HEK293 (cell line): ENCODE results near the gene FLT3LG.

Experiments
- EGR2 ChIP-seq: fragments of 450-650 bp; formaldehyde crosslinking; IDR thresholded peaks from 2 replicates; pipeline ENCODE4 v1.5.1; 2016; ENCODE audit warnings: low read depth, missing biosample characterization, missing genetic modification characterization
- GLI2 ChIP-seq: fragments of 450-650 bp; formaldehyde crosslinking; IDR thresholded peaks from 2 replicates; pipeline ENCODE4; 2017; ENCODE audit warnings: missing biosample characterization, missing genetic modification characterization, low read depth, borderline replicate concordance
- GLI4 ChIP-seq: fragments of 450-650 bp; formaldehyde crosslinking; IDR thresholded peaks from 2 replicates; pipeline ENCODE4 v1.5.1; 2016; ENCODE audit warnings: missing biosample characterization, missing genetic modification characterization
- HOXA7 ChIP-seq: sonication (generic); formaldehyde crosslinking; IDR thresholded peaks from 2 replicates; pipeline ENCODE4 v1.8.1; 2022; ENCODE audit warnings: missing genetic modification reagents, borderline replicate concordance
- IKZF3 ChIP-seq: fragments of 450-650 bp; IDR thresholded peaks from 2 replicates; pipeline ENCODE4 v1.5.0; 2018; ENCODE audit warnings: missing biosample characterization, mild to moderate bottlenecking, missing genetic modification characterization, moderate library complexity
- SETDB1 ChIP-seq: IDR thresholded peaks from one replicate; pipeline ENCODE4 v1.6.1; 2017; ENCODE audit warnings: mild to moderate bottlenecking, low read length, moderate library complexity, mixed read lengths; ENCODE audit not compliant: insufficient read length
- SP2 ChIP-seq: fragments of 450-650 bp; formaldehyde crosslinking; IDR thresholded peaks from 2 replicates; pipeline ENCODE4 v1.5.1; 2016; ENCODE audit warnings: missing biosample characterization, missing genetic modification characterization
- WT1 ChIP-seq: fragments of 450-650 bp; formaldehyde crosslinking; IDR thresholded peaks from 2 replicates; pipeline ENCODE4 v1.5.1; 2016; ENCODE audit warnings: missing biosample characterization, missing genetic modification characterization
- ZBTB1 ChIP-seq: fragments of 450-650 bp; formaldehyde crosslinking; IDR thresholded peaks from 2 replicates; pipeline ENCODE4 v1.5.1; 2016; ENCODE audit warnings: missing biosample characterization, missing genetic modification characterization
- ZFHX2 ChIP-seq: fragments of 450-650 bp; formaldehyde crosslinking; conservative IDR thresholded peaks from 2 replicates; pipeline ENCODE4 v1.5.1; 2016; ENCODE audit warnings: missing biosample characterization, missing genetic modification characterization
- ZFP3 ChIP-seq: fragments of 450-650 bp; formaldehyde crosslinking; IDR thresholded peaks from 2 replicates; pipeline ENCODE4 v1.5.1; 2016; ENCODE audit warnings: low read depth, missing biosample characterization, missing genetic modification characterization
- ZIC2 ChIP-seq: fragments of 450-650 bp; formaldehyde crosslinking; IDR thresholded peaks from 2 replicates; pipeline ENCODE4 v1.5.1; 2016; ENCODE audit warnings: missing biosample characterization, missing genetic modification characterization
- ZNF10 ChIP-seq: fragments of 450-650 bp; formaldehyde crosslinking; IDR thresholded peaks from 2 replicates; pipeline ENCODE4 v1.5.1; 2017; ENCODE audit warnings: missing biosample characterization, missing genetic modification characterization
- ZNF121 ChIP-seq: fragments of 450-650 bp; formaldehyde crosslinking; IDR thresholded peaks from 2 replicates; pipeline ENCODE4 v1.5.1; 2016; ENCODE audit warnings: missing biosample characterization, missing genetic modification characterization
- ZNF132 ChIP-seq: fragments of 450-650 bp; formaldehyde crosslinking; IDR thresholded peaks from 2 replicates; pipeline ENCODE4 v1.5.1; 2017; ENCODE audit warnings: missing biosample characterization, missing genetic modification characterization, borderline replicate concordance
- ZNF184 ChIP-seq: fragments of 450-650 bp; IDR thresholded peaks from 2 replicates; pipeline ENCODE4 v1.5.1; 2018; ENCODE audit warnings: missing biosample characterization, mild to moderate bottlenecking, missing genetic modification characterization
- ZNF214 ChIP-seq: fragments of 450-650 bp; formaldehyde crosslinking; IDR thresholded peaks from 2 replicates; pipeline ENCODE4 v1.5.1; 2017; ENCODE audit warnings: missing biosample characterization, mild to moderate bottlenecking, missing genetic modification characterization, borderline replicate concordance
- ZNF221 ChIP-seq: fragments of 450-650 bp; formaldehyde crosslinking; IDR thresholded peaks from 2 replicates; pipeline ENCODE4 v1.5.1; 2017; ENCODE audit warnings: missing biosample characterization, missing genetic modification characterization, borderline replicate concordance
- ZNF521 ChIP-seq: fragments of 450-650 bp; formaldehyde crosslinking; IDR thresholded peaks from 2 replicates; pipeline ENCODE4 v1.5.1; 2017; ENCODE audit warnings: missing biosample characterization, mild to moderate bottlenecking, missing genetic modification characterization
- ZNF548 ChIP-seq: fragments of 450-650 bp; formaldehyde crosslinking; IDR thresholded peaks from 2 replicates; pipeline ENCODE4 v1.5.1; 2016; ENCODE audit warnings: missing biosample characterization, missing genetic modification characterization
- ZNF571 ChIP-seq: fragments of 450-650 bp; formaldehyde crosslinking; IDR thresholded peaks from 2 replicates; pipeline ENCODE4 v1.5.0; 2017; ENCODE audit warnings: missing biosample characterization, missing genetic modification characterization
- ZNF585B ChIP-seq: fragments of 450-650 bp; formaldehyde crosslinking; IDR thresholded peaks from 2 replicates; pipeline ENCODE4 v1.5.1; 2016; ENCODE audit warnings: missing biosample characterization, missing genetic modification characterization
- ZNF658 ChIP-seq: fragments of 450-650 bp; formaldehyde crosslinking; IDR thresholded peaks from 2 replicates; pipeline ENCODE4; 2016; ENCODE audit warnings: missing biosample characterization, missing genetic modification characterization
- ZNF677 ChIP-seq: fragments of 450-650 bp; IDR thresholded peaks from 2 replicates; pipeline ENCODE4 v1.5.0; 2018; ENCODE audit warnings: missing biosample characterization, mild to moderate bottlenecking, missing genetic modification characterization, moderate library complexity
- ZNF707 ChIP-seq: fragments of 450-650 bp; formaldehyde crosslinking; IDR thresholded peaks from 2 replicates; pipeline ENCODE4 v1.5.1; 2016; ENCODE audit warnings: missing biosample characterization, missing genetic modification characterization
- ZNF777 ChIP-seq: fragments of 450-650 bp; formaldehyde crosslinking; IDR thresholded peaks from 2 replicates; pipeline ENCODE4 v1.5.1; 2017; ENCODE audit warnings: missing biosample characterization, missing genetic modification characterization, borderline replicate concordance
- ZNF791 ChIP-seq: fragments of 450-650 bp; formaldehyde crosslinking; IDR thresholded peaks from 2 replicates; pipeline ENCODE4 v1.5.1; 2016; ENCODE audit warnings: missing biosample characterization, missing genetic modification characterization
- ZSCAN16 ChIP-seq: fragments of 450-650 bp; formaldehyde crosslinking; IDR thresholded peaks from 2 replicates; pipeline ENCODE4 v1.5.1; 2016; ENCODE audit warnings: missing biosample characterization, missing genetic modification characterization
- TF ChIP-seq, protein P1 (sequence below): fragments of 450-650 bp; formaldehyde crosslinking; IDR thresholded peaks from 2 replicates; pipeline ENCODE4 v1.5.1; 2016; ENCODE audit warnings: missing biosample characterization, missing genetic modification characterization
- TF ChIP-seq, protein P2 (sequence below): fragments of 450-650 bp; IDR thresholded peaks from 2 replicates; pipeline ENCODE4 v1.5.1; 2018; ENCODE audit warnings: missing biosample characterization, mild to moderate bottlenecking, missing genetic modification characterization
- TF ChIP-seq, protein P3 (sequence below): fragments of 450-650 bp; formaldehyde crosslinking; IDR thresholded peaks from 2 replicates; pipeline ENCODE4 v1.5.1; 2016; ENCODE audit warnings: missing biosample characterization, missing genetic modification characterization
- TF ChIP-seq, protein P4 (sequence below): fragments of 450-650 bp; formaldehyde crosslinking; IDR thresholded peaks from 2 replicates; pipeline ENCODE4 v1.5.1; 2016; ENCODE audit warnings: missing biosample characterization, missing genetic modification characterization
- TF ChIP-seq, protein P5 (sequence below): fragments of 450-650 bp; formaldehyde crosslinking; IDR thresholded peaks from 2 replicates; pipeline ENCODE4 v1.5.1; 2016; ENCODE audit warnings: missing biosample characterization, missing genetic modification characterization, low read depth
- TF ChIP-seq, protein P6 (sequence below): fragments of 450-650 bp; formaldehyde crosslinking; IDR thresholded peaks from 2 replicates; pipeline ENCODE4 v1.5.1; 2016; ENCODE audit warnings: missing biosample characterization, missing genetic modification characterization

The FLT3LG gene

DNA sequence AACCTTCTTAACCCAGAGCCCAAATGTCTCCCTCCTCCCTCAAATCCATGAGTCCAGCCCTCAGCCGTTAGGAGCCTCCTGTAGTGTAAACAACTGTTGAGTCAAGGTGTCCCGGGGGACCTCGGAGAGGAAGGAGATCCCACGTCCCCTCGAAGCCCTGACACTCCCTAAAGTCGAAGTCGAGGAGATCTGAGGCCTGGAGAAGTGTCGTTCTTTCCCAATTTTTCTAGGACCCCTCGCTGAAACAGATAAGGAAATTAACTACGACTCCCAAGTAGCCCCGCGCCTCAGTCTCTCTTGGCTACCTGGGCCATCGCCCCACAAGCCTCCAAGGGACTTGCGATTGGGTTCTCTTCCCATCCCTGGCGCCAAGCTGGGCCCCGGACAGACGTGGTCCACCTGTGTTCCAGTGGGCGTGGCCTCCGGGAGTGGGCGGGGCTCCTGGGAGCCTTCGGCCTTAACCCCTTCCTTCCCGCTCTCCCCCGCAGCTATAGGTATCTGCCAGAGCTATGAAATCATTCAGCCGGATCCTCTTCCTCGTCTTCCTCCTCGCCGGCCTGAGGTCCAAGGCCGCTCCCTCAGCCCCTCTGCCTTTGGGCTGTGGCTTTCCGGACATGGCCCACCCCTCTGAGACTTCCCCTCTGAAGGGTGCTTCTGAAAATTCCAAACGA lies 48.0 kb upstream of the FLT3LG start (continued):
- no peak for TF ChIP-seq ZSCAN16 (tag by site-specific recombination)
- peak; percentile 72 for TF ChIP-seq WT1 (tag by site-specific recombination)
- no peak for TF ChIP-seq ZNF184 (tag by site-specific recombination)
- TF ChIP-seq, protein P1, sequence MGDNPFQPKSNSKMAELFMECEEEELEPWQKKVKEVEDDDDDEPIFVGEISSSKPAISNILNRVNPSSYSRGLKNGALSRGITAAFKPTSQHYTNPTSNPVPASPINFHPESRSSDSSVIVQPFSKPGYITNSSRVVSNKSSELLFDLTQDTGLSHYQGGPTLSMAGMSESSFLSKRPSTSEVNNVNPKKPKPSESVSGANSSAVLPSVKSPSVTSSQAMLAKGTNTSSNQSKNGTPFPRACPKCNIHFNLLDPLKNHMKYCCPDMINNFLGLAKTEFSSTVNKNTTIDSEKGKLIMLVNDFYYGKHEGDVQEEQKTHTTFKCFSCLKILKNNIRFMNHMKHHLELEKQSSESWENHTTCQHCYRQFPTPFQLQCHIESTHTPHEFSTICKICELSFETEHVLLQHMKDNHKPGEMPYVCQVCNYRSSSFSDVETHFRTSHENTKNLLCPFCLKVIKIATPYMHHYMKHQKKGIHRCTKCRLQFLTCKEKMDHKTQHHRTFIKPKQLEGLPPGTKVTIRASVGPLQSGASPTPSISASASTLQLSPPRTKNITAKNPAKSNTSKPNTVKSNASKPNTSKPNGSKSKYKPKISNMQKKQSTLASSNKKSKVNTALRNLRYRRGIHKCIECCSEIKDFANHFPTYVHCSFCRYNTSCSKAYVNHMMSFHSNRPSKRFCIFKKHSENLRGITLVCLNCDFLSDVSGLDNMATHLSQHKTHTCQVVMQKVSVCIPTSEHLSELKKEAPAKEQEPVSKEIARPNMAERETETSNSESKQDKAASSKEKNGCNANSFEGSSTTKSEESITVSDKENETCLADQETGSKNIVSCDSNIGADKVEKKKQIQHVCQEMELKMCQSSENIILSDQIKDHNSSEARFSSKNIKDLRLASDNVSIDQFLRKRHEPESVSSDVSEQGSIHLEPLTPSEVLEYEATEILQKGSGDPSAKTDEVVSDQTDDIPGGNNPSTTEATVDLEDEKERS (tag by site-specific recombination): no peak
- peak; percentile 37; the same call in 1 of the 2 replicates for TF ChIP-seq SP2 (tag by site-specific recombination)
- TF ChIP-seq, protein P2, sequence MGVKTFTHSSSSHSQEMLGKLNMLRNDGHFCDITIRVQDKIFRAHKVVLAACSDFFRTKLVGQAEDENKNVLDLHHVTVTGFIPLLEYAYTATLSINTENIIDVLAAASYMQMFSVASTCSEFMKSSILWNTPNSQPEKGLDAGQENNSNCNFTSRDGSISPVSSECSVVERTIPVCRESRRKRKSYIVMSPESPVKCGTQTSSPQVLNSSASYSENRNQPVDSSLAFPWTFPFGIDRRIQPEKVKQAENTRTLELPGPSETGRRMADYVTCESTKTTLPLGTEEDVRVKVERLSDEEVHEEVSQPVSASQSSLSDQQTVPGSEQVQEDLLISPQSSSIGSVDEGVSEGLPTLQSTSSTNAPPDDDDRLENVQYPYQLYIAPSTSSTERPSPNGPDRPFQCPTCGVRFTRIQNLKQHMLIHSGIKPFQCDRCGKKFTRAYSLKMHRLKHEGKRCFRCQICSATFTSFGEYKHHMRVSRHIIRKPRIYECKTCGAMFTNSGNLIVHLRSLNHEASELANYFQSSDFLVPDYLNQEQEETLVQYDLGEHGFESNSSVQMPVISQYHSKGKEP (tag by site-specific recombination): 0 out of 2 replicates have a peak, but pooled peaks have one; percentile 36
- TF ChIP-seq, protein P3, sequence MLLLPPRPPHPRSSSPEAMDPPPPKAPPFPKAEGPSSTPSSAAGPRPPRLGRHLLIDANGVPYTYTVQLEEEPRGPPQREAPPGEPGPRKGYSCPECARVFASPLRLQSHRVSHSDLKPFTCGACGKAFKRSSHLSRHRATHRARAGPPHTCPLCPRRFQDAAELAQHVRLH: no peak
- no peak for TF ChIP-seq ZIC2
- peak; percentile 28; the same call in 1 of the 2 replicates for TF ChIP-seq EGR2 (tag by site-specific recombination)
- no peak for TF ChIP-seq ZNF548
- TF ChIP-seq SETDB1: no peak
- TF ChIP-seq ZNF221 (tag by site-specific recombination): no peak
- TF ChIP-seq ZNF121: no peak
- peak; percentile 68 for TF ChIP-seq IKZF3 (tag by site-specific recombination)
- no peak for TF ChIP-seq ZNF791 (tag by site-specific recombination)
- no peak for TF ChIP-seq ZNF214 (tag by site-specific recombination)
- TF ChIP-seq ZNF521: no peak
- TF ChIP-seq ZNF707 (tag by site-specific recombination): no peak
- TF ChIP-seq, protein P4, sequence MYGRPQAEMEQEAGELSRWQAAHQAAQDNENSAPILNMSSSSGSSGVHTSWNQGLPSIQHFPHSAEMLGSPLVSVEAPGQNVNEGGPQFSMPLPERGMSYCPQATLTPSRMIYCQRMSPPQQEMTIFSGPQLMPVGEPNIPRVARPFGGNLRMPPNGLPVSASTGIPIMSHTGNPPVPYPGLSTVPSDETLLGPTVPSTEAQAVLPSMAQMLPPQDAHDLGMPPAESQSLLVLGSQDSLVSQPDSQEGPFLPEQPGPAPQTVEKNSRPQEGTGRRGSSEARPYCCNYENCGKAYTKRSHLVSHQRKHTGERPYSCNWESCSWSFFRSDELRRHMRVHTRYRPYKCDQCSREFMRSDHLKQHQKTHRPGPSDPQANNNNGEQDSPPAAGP (tag by site-specific recombination): peak; percentile 81
- no peak for TF ChIP-seq GLI4 (tag by site-specific recombination)
- no peak for TF ChIP-seq ZNF677 (tag by site-specific recombination)
- no peak for TF ChIP-seq ZNF658 (tag by site-specific recombination)
- no peak for TF ChIP-seq ZNF10 (tag by site-specific recombination)
- no peak for TF ChIP-seq ZBTB1 (tag by site-specific recombination)
- peak; percentile 50 for TF ChIP-seq ZFHX2 (tag by site-specific recombination)
- TF ChIP-seq, protein P5, sequence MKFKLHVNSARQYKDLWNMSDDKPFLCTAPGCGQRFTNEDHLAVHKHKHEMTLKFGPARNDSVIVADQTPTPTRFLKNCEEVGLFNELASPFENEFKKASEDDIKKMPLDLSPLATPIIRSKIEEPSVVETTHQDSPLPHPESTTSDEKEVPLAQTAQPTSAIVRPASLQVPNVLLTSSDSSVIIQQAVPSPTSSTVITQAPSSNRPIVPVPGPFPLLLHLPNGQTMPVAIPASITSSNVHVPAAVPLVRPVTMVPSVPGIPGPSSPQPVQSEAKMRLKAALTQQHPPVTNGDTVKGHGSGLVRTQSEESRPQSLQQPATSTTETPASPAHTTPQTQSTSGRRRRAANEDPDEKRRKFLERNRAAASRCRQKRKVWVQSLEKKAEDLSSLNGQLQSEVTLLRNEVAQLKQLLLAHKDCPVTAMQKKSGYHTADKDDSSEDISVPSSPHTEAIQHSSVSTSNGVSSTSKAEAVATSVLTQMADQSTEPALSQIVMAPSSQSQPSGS (tag by site-specific recombination): no peak
- TF ChIP-seq ZNF585B (tag by site-specific recombination): no peak
- TF ChIP-seq ZNF777 (tag by site-specific recombination): no peak
- no peak for TF ChIP-seq ZFP3 (tag by site-specific recombination)
- TF ChIP-seq ZNF132 (tag by site-specific recombination): no peak
- TF ChIP-seq ZNF571 (tag by site-specific recombination): no peak
- TF ChIP-seq HOXA7: no peak
- TF ChIP-seq, protein P6, sequence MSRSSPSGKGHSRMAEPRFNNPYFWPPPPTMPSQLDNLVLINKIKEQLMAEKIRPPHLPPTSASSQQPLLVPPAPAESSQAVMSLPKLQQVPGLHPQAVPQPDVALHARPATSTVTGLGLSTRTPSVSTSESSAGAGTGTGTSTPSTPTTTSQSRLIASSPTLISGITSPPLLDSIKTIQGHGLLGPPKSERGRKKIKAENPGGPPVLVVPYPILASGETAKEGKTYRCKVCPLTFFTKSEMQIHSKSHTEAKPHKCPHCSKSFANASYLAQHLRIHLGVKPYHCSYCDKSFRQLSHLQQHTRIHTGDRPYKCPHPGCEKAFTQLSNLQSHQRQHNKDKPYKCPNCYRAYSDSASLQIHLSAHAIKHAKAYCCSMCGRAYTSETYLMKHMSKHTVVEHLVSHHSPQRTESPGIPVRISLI: no peak
- TF ChIP-seq GLI2 (tag by site-specific recombination): no peak
